Measurements from ENCODE around the gene TBX4. TPM values are rescaled to one million over a fixed set of nuclear protein-coding genes. Genes with fewer than 3 reads are reported as not detected.

The TBX4 gene
- total RNA-seq, 1 donor from 2014 or later, result 56.6 TPM

GRCh38 chr17:61458421-61459141 lies 6.4 kb downstream of the TBX4 start:
- peak overlapping the region; percentile 77 for H3K4me3 Mint-ChIP-seq
- H3K4me1 Mint-ChIP-seq, result peaks cover 81% of the 10 kb centered on the region

GRCh38 chr17:61459142-61459809 lies 7.1 kb downstream of the TBX4 start:
- TF ChIP-seq CTCF (IDR thresholded peaks at IDR 0.05; ENCODE audit: unreplicated experiment), result no peak
- H3K27me3 Mint-ChIP-seq (ENCODE audit: low read depth), result peaks cover 78% of the 10 kb centered on the region
- H3K36me3 Mint-ChIP-seq, result no peaks in the 10 kb centered on the region
- H3K9me3 Mint-ChIP-seq, result no peaks in the 10 kb centered on the region
- H3K4me3 Mint-ChIP-seq, result peak overlapping the region; percentile 77
- peaks cover 75% of the 10 kb centered on the region for H3K4me1 Mint-ChIP-seq
- H3K27ac Mint-ChIP-seq, result peak overlapping the region; percentile 89
- DNase-seq (ENCODE audit: low spot score in 2 of 2, unreplicated experiment in 2 of 2), result no peak

More at GRCh38 chr17:61458421-61459141, 6.4 kb downstream of the TBX4 start:
- H3K27ac Mint-ChIP-seq, result peak overlapping the region; percentile 89
- H3K36me3 Mint-ChIP-seq, result peaks cover 3% of the 10 kb centered on the region
- H3K9me3 Mint-ChIP-seq, result no peaks in the 10 kb centered on the region
- peaks cover 85% of the 10 kb centered on the region for H3K27me3 Mint-ChIP-seq (ENCODE audit: low read depth)
- no peak for TF ChIP-seq CTCF (IDR thresholded peaks at IDR 0.05; ENCODE audit: unreplicated experiment)
- no peak for DNase-seq (ENCODE audit: low spot score in 2 of 2, unreplicated experiment in 2 of 2)

GRCh38 chr17:61459939-61460718 lies 7.9 kb downstream of the TBX4 start:
- DNase-seq (ENCODE audit: low spot score in 2 of 2, unreplicated experiment in 2 of 2), result no peak
- Mint-ChIP-seq H3K4me3 (peak overlapping the region; percentile 32), H3K4me1 (peaks cover 74% of the 10 kb centered on the region), H3K36me3 (no peaks in the 10 kb centered on the region), H3K27me3 (ENCODE audit: low read depth) (peaks cover 72% of the 10 kb centered on the region), H3K9me3 (no peaks in the 10 kb centered on the region), H3K27ac (peak overlapping the region; percentile 89)
- no peak for TF ChIP-seq CTCF (IDR thresholded peaks at IDR 0.05; ENCODE audit: unreplicated experiment)

DNA sequence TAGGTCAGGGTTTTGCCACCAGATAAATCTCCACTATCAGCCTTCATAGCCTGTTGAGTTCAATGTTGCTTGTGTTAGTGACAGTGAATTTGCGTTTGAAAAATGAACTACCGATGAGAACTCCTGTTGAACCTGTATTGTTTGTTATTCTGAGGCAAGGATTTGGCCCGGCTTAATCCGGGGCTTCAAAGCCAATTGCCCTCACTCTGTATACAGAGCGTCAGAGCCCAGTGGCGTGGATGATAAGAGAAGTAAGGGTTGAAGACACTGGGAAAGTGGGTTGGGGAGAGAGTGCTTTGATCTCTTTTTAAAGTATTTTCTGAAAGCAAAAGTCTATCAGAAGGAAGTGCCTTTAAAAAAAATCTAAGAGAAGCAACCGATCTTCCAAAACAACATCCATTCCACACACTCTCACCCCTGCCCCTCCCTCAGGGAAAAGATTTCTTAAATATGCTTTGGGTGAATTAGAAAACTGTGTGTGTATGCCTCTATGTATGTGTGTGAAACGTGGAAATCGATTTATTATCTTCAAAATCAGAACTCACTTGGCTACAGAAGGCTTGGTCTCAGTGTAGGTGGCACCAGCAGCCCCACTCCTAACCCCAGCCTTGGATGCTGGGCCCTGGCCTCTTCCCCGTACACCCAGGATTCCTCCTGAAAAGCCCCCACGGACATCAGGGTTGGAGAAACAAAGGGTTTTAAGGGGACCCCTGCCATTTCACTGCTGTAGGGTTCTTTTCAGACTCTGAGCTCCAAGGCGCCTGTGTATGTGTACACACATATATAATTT lies 8.8 kb downstream of the TBX4 start:
- Mint-ChIP-seq H3K4me1 (peaks cover 73% of the 10 kb centered on the region), H3K9me3 (no peaks in the 10 kb centered on the region), H3K27me3 (ENCODE audit: low read depth) (peaks cover 68% of the 10 kb centered on the region), H3K36me3 (peaks cover 4% of the 10 kb centered on the region), H3K27ac (peak overlapping the region; percentile 89), H3K4me3 (peak overlapping the region; percentile 48)
- DNase-seq (ENCODE audit: low spot score in 2 of 2, unreplicated experiment in 2 of 2), result no peak
- TF ChIP-seq CTCF (IDR thresholded peaks at IDR 0.05; ENCODE audit: unreplicated experiment), result no peak

DNA sequence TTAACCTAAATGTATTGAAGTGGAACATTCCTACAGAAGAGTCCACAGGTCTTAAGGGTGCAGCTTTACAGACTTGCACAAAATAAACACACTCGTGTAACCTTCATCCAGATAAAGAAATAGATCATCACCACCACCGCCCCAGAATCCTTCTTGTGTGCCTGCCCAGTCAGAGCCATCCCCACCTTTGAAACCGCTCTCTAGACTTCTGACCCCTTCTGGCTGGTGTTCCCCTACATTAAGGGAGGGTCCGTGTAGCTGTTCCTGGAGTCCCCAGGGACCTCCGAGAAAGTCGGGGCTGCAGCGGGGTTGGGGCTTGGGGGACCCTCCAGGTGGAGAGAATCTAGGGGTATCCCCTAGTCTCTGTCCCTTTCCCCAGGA lies 9.4 kb downstream of the TBX4 start:
- H3K27me3 Mint-ChIP-seq (ENCODE audit: low read depth), result peaks cover 67% of the 10 kb centered on the region
- peaks cover 76% of the 10 kb centered on the region for H3K4me1 Mint-ChIP-seq
- peak overlapping the region; percentile 89 for H3K27ac Mint-ChIP-seq
- no peaks in the 10 kb centered on the region for H3K9me3 Mint-ChIP-seq
- peaks cover 7% of the 10 kb centered on the region for H3K36me3 Mint-ChIP-seq
- peak overlapping the region; percentile 48 for H3K4me3 Mint-ChIP-seq
- no peak for TF ChIP-seq CTCF (IDR thresholded peaks at IDR 0.05; ENCODE audit: unreplicated experiment)
- DNase-seq (ENCODE audit: low spot score in 2 of 2, unreplicated experiment in 2 of 2), result no peak
